ENCODE measurements around the gene ZNF311. TPM values are rescaled to one million over a fixed set of nuclear protein-coding genes. Genes with fewer than 3 reads are reported as not detected.

Gene ZNF311
- total RNA-seq, 1 experiment from 2014 or later = 0.39 TPM

DNA sequence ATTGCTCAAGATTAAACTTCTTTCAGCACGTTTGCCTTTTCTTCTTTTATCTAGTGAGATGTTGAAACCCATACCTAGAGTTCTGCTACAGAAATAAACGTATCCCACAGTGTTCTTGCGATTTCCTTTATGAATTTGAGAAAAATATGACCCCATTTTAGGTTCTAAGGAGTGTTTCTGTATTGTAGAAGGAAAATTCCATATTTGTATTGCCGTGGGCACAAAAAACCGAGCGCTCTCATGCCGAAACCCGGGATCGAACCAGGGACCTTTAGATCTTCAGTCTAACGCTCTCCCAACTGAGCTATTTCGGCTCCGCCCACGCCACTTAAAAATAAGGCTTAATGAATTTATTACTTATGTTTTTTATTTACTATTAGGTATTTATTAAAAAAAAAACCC lies 23.7 kb downstream of the ZNF311 start:
- no peaks in the 10 kb centered on the region for H3K9me3 ChIP-seq (ENCODE audit: control insufficient read depth, insufficient read depth, low read depth, low read length)
- DNase-seq (ENCODE audit: low read depth, low spot score) (no peak), ATAC-seq (0 out of 2 replicates have a peak, but pooled peaks have one; percentile 22)
- POLR2A ChIA-PET = no interaction called here
- H3K27me3 ChIP-seq (ENCODE audit: control insufficient read depth, insufficient read depth, low read length) = no peaks in the 10 kb centered on the region
- BruUV-seq (replicated peaks) = no TSS peak
- no peak for TF ChIP-seq SIN3A (IDR thresholded peaks at IDR 0.05; ENCODE audit: borderline replicate concordance, insufficient read depth, low read depth, low read length)
- TF ChIP-seq, protein P1, sequence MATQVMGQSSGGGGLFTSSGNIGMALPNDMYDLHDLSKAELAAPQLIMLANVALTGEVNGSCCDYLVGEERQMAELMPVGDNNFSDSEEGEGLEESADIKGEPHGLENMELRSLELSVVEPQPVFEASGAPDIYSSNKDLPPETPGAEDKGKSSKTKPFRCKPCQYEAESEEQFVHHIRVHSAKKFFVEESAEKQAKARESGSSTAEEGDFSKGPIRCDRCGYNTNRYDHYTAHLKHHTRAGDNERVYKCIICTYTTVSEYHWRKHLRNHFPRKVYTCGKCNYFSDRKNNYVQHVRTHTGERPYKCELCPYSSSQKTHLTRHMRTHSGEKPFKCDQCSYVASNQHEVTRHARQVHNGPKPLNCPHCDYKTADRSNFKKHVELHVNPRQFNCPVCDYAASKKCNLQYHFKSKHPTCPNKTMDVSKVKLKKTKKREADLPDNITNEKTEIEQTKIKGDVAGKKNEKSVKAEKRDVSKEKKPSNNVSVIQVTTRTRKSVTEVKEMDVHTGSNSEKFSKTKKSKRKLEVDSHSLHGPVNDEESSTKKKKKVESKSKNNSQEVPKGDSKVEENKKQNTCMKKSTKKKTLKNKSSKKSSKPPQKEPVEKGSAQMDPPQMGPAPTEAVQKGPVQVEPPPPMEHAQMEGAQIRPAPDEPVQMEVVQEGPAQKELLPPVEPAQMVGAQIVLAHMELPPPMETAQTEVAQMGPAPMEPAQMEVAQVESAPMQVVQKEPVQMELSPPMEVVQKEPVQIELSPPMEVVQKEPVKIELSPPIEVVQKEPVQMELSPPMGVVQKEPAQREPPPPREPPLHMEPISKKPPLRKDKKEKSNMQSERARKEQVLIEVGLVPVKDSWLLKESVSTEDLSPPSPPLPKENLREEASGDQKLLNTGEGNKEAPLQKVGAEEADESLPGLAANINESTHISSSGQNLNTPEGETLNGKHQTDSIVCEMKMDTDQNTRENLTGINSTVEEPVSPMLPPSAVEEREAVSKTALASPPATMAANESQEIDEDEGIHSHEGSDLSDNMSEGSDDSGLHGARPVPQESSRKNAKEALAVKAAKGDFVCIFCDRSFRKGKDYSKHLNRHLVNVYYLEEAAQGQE (IDR thresholded peaks at IDR 0.05; ENCODE audit: insufficient read depth in 1 of 2, low read depth in 2 of 2, low read length in 1 of 2) = no peak
- TF ChIP-seq, protein P2, sequence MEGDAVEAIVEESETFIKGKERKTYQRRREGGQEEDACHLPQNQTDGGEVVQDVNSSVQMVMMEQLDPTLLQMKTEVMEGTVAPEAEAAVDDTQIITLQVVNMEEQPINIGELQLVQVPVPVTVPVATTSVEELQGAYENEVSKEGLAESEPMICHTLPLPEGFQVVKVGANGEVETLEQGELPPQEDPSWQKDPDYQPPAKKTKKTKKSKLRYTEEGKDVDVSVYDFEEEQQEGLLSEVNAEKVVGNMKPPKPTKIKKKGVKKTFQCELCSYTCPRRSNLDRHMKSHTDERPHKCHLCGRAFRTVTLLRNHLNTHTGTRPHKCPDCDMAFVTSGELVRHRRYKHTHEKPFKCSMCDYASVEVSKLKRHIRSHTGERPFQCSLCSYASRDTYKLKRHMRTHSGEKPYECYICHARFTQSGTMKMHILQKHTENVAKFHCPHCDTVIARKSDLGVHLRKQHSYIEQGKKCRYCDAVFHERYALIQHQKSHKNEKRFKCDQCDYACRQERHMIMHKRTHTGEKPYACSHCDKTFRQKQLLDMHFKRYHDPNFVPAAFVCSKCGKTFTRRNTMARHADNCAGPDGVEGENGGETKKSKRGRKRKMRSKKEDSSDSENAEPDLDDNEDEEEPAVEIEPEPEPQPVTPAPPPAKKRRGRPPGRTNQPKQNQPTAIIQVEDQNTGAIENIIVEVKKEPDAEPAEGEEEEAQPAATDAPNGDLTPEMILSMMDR (IDR thresholded peaks at IDR 0.05) = 0 out of 2 replicates have a peak, but pooled peaks have one; percentile 20
- H3K4me3 ChIP-seq (ENCODE audit: low read depth in 2 of 2, low read length in 2 of 2) = peak overlapping the region; percentile 95 to 99
- H3K36me3 ChIP-seq (ENCODE audit: control insufficient read depth, insufficient read depth, low read length) = no peaks in the 10 kb centered on the region
- H3K4me1 ChIP-seq (ENCODE audit: control insufficient read depth, insufficient read depth, low read length) = peaks cover 41% of the 10 kb centered on the region
- CTCF ChIA-PET = interaction anchor here (0.6 to 1.2 kb wide), 3 partner anchors 31 to 57 kb away, joined by 3 to 4 read pairs (median 3); partner anchors contain the start of gene TRIM27
- H3K27ac ChIP-seq (ENCODE audit: low read length) = peak overlapping the region; percentile 97
- intact Hi-C loops (cut with micrococcal nuclease; ENCODE audit: unreplicated experiment) (loop anchor here (10.0 kb wide), 1 partner anchor 117 kb away; no protein-coding TSS in a partner anchor), in situ Hi-C loops (cut with HindIII; ENCODE audit: low pct_unique_long_range_greater_than_20kb, low sequenced_read_pairs) (no loop called here)

DNA sequence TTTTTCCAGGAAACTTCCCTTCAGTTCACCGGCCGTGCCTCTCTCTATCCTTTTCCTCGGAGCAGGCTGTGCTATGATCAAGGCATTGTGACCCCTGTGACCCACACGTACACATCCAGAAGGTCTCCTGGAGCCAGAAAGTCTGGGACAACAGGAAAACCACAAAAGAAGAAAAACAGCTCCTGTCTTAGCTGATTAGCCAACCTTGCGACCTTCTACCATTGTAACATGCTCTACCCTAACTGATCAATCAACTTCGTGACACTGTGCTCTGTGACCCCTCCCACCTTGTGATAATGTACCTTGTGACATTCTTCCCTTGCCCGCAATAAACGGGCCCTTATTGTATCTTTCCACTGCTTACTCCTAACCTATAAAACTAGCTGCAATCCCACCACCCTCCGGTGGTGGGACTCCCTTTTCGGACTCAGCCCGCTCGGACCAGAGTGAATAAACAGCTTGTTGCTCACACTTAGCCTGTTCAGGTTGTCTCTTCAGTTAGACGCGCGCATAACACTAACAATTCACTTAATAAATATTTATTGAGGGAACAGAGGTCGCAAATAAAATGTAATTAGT lies 24.2 kb downstream of the ZNF311 start:
- no peaks in the 10 kb centered on the region for H3K36me3 ChIP-seq (ENCODE audit: control insufficient read depth, insufficient read depth, low read length)
- in situ Hi-C loops (cut with HindIII; ENCODE audit: low pct_unique_long_range_greater_than_20kb, low sequenced_read_pairs) = no loop called here

More for the DNA sequence above, 24.2 kb downstream of the ZNF311 start:
- H3K27me3 ChIP-seq (ENCODE audit: control insufficient read depth, insufficient read depth, low read length) = no peaks in the 10 kb centered on the region
- ChIA-PET POLR2A (no interaction called here), CTCF (interaction anchor here (0.6 to 1.2 kb wide), 5 partner anchors 30 to 669 kb away, joined by 3 to 4 read pairs (median 3); partner anchors contain the start of gene TRIM27)
- BruUV-seq (replicated peaks) = no TSS peak
- intact Hi-C loops (cut with micrococcal nuclease; ENCODE audit: unreplicated experiment) = loop anchor here (10.0 kb wide), 1 partner anchor 116 kb away; no protein-coding TSS in a partner anchor
- H3K4me1 ChIP-seq (ENCODE audit: control insufficient read depth, insufficient read depth, low read length) = peaks cover 39% of the 10 kb centered on the region
- TF ChIP-seq, protein P1 (IDR thresholded peaks at IDR 0.05; ENCODE audit: insufficient read depth in 1 of 2, low read depth in 2 of 2, low read length in 1 of 2) = no peak
- peak; percentile 17; the same call in 1 of the 2 replicates for TF ChIP-seq TCF7L2 (IDR thresholded peaks at IDR 0.05; ENCODE audit: low read depth, low read length)
- TF ChIP-seq, protein P2 (IDR thresholded peaks at IDR 0.05) = peak; percentile 57
- TF ChIP-seq POLR2AphosphoS5 (IDR thresholded peaks at IDR 0.05; ENCODE audit: low read depth, low read length) = peak; percentile 22; the same call in 1 of the 2 replicates
- no peak for TF ChIP-seq SIN3A (IDR thresholded peaks at IDR 0.05; ENCODE audit: borderline replicate concordance, insufficient read depth, low read depth, low read length)
- peak overlapping the region; percentile 95 to 99 for H3K4me3 ChIP-seq (ENCODE audit: low read depth in 2 of 2, low read length in 2 of 2)
- H3K27ac ChIP-seq (ENCODE audit: low read length) = peak overlapping the region; percentile 97
- no peaks in the 10 kb centered on the region for H3K9me3 ChIP-seq (ENCODE audit: control insufficient read depth, insufficient read depth, low read depth, low read length)
- DNase-seq (ENCODE audit: low read depth, low spot score) (no peak), ATAC-seq (peak; percentile 74)
